ENCODE measurements around the gene ZBBX. TPM values are rescaled to one million over a fixed set of nuclear protein-coding genes. Genes with fewer than 3 reads are reported as not detected.

ZBBX gene
- total and polyA plus RNA-seq, 2 of the 8 experiments (the other 6 are each of a cell fraction or from before 2014, with no cell fraction given), result 0.17 to 0.84 TPM

- TF ChIP-seq, protein P1, sequence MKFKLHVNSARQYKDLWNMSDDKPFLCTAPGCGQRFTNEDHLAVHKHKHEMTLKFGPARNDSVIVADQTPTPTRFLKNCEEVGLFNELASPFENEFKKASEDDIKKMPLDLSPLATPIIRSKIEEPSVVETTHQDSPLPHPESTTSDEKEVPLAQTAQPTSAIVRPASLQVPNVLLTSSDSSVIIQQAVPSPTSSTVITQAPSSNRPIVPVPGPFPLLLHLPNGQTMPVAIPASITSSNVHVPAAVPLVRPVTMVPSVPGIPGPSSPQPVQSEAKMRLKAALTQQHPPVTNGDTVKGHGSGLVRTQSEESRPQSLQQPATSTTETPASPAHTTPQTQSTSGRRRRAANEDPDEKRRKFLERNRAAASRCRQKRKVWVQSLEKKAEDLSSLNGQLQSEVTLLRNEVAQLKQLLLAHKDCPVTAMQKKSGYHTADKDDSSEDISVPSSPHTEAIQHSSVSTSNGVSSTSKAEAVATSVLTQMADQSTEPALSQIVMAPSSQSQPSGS (IDR thresholded peaks at IDR 0.05; ENCODE audit: low read length), result no peak
- TF ChIP-seq USF2 (IDR thresholded peaks at IDR 0.05; ENCODE audit: low read length) (no peak), NANOG (IDR thresholded peaks at IDR 0.05; ENCODE audit: insufficient read depth, low read depth, low read length, poor library complexity, severe bottlenecking) (no peak), TAF7 (optimal IDR thresholded peaks at IDR 0.05; ENCODE audit: borderline replicate concordance, low read depth, low read length) (no peak)
Observed at GRCh38 chr3:167346171-167346570, 33.9 kb downstream of the ZBBX start (continued).
